ENCODE measurements around the gene ELP4.
"Not testable (repeated sequence)": the region's sequence is repeated elsewhere in the genome, so short reads cannot be mapped to it uniquely, and the experiment has no call there.

ELP4 gene

GRCh38 chr11:31714840-31715239, 205.3 kb downstream of the ELP4 start:
- no peak for DNase-seq

DNA sequence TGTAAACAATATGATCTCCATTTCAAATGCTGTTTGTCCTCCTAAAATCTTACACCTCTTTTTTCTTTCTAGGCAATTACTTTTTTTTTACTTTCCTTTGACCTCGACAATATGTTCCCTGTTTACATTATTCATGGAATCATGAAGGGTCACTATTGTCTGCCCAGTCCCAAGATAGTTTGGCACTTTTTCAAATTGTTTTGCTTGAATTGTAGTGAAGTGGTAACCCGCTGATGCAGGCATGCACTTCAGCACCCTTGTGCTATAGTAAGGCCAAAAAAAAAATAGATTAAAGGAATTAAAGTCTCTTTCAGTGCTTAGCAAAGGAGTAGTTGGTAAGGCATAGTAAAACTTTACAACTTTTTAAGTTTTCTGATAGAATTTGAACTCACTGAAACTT, 210.7 kb downstream of the ELP4 start:
- DNase-seq: no peak

- DNase-seq: no peak
Observed at GRCh38 chr11:31720671-31721365, 211.3 kb downstream of the ELP4 start.

DNA sequence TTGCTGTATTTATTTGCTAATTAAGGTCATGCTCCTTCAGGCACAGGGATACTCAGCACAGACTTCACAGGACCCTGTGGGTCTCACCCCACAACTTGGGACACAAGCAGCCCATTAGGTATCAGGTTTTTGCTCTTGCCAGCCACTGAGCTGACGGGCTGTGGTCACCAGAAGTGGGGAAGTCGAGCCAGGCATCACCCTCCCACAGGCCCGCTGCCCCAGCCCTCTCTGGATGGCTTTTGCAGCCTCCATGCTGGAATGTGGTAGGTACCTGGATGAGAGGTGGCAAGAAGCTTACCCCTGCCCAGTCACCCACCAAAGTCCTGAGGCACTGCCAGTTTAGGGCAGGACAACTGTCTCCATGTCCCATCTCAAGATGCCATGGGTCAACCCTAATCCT, 213.2 kb downstream of the ELP4 start:
- no peak for DNase-seq

GRCh38 chr11:31725176-31725575, 215.6 kb downstream of the ELP4 start:
- no peak for DNase-seq

DNA sequence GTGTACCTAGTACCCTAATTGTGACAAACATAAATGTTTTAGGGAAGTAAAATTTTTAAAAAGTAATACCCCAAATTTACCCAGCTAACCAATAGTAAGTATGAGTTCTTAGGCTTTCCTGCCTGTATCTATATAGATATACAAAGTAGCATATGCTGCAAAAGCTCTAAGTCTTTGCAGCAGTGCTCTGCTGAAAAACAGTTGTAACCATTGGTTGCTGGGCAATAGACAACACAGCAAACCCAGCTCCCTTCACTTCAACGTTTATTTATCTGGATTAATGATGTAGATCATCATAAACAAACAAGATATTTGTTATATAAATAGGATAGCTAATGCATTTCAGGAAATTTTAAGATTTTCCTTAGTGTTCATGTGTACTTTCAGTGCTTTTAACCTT, 218.9 kb downstream of the ELP4 start:
- no peak for DNase-seq

DNA sequence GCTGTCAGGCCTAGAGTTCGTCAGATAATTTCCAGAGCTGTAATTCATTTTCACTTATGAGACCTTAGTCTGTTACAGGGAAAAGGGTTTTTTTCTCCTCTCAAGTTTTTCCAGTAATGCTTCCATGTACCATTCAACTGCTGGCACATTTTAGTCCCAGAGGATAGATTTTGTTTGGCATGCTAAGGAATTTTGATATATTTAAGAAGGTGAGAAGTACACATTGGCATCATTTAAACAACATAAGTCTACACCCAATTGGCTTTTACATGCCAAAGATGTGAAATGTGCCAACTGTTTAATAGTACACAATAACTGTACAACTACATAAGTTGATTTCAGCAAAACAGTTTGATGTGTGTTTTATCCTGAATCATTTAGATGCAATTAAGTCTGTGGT, 230.6 kb downstream of the ELP4 start:
- no peak for DNase-seq

- DNase-seq: not testable (repeated sequence)
Observed at GRCh38 chr11:31740731-31741368, 231.3 kb downstream of the ELP4 start.

- DNase-seq: no peak
Observed at GRCh38 chr11:31747581-31747980, 238.0 kb downstream of the ELP4 start.

DNA sequence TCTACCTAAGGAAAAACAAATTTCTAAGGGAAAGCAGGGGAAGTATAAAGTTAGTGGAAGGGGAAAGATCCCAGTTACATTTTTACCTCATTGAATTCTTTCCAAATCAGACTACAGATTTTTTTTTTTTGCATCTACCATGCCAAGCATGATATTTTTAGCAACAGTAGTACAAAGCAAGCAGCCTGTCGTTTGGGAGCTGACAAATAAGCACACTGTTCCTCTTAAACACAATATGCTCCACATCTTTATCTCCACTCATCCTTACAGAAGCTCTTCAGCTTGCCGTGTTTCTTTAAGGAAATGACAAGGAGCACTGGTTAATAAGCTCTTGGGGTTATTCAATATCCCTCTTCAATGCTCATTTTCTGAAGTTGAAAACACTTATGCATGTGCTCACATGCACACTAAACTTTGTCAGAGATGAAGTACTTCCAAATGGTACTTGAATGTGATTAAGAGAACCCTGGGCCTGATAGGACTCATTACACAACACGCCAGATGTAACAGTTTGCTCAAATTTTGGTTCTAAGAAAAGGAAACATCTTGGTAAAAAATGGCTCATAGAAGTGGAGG, 247.8 kb downstream of the ELP4 start:
- peak; percentile 100 for DNase-seq

GRCh38 chr11:31761636-31762035, 252.1 kb downstream of the ELP4 start:
- peak; percentile 39 for DNase-seq

DNA sequence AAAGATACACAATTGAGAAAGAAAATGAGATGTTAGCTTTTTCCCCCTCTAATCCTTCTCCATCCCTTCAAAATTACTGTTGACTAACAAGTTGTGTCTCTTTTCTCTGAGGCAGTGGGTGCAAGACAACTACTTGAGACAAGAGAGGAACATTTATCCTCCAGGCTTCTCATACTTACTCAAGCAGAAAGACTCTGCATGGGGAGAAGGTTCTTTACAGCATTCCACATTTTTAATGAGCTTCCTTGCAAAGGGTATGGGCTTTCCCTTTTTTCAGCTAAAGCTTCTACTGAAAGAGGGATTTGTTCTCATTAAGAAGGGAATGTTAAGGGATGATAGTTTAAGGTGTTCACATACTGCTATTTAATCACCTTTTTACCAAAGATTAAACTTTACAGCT, 253.7 kb downstream of the ELP4 start:
- DNase-seq: peak; percentile 40

DNA sequence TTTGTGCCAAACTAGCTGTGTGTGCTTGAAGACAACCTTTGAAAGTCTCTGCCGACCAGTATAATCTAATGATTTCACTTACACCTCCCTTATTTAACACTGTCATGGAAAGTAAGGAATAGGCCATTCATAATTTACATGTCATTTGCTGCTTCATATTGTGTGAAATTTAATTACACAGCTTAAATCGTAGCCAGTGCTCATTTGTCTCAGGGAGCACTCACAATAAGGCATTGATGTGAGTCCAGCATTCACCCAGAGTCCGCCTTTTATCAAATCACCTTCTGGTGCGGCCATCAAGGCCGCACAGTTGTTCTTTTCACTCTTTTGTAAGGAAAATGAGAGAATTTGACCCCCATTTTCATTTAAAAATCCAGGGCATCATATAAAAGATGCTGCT, 254.7 kb downstream of the ELP4 start:
- DNase-seq: no peak

DNA sequence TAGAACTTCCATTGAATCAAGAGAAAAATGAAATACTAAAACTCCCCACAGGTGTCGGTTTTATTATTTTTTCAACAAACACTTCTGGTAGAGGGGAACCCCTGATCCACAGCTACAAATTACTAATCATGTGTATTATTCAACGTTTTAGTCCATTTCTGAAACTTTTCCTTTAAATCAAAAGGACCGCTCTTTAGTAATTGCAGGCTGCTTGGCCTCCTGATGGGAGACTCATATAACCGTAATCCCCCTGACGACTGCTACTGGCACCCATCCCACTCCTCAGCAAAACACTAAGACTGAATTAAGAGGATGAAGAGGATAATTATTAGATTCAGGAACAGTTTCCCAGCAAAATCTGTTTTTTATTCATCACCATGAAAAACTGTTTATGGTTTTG, 255.2 kb downstream of the ELP4 start:
- peak; percentile 54 for DNase-seq

DNA sequence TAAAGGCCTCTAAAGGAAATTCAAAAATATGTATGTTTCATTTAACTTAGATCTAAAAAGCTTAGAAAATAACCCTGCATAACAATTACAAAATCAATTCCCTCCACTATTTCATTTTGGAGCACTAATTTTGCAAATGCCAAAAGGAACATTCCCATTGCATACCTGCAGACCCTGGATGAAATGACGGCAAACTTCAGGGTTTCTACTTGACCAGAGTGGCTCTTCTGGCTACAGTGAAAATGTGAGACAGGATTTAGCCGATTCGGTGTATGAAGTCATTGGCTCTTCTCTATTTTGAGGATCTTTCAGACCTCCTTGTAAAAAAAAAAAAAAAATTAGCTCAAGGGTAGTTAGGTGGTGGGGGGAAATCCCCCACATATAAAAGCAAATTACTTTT, 257.5 kb downstream of the ELP4 start:
- DNase-seq: no peak

GRCh38 chr11:31767685-31768084, 258.1 kb downstream of the ELP4 start:
- no peak for DNase-seq

DNA sequence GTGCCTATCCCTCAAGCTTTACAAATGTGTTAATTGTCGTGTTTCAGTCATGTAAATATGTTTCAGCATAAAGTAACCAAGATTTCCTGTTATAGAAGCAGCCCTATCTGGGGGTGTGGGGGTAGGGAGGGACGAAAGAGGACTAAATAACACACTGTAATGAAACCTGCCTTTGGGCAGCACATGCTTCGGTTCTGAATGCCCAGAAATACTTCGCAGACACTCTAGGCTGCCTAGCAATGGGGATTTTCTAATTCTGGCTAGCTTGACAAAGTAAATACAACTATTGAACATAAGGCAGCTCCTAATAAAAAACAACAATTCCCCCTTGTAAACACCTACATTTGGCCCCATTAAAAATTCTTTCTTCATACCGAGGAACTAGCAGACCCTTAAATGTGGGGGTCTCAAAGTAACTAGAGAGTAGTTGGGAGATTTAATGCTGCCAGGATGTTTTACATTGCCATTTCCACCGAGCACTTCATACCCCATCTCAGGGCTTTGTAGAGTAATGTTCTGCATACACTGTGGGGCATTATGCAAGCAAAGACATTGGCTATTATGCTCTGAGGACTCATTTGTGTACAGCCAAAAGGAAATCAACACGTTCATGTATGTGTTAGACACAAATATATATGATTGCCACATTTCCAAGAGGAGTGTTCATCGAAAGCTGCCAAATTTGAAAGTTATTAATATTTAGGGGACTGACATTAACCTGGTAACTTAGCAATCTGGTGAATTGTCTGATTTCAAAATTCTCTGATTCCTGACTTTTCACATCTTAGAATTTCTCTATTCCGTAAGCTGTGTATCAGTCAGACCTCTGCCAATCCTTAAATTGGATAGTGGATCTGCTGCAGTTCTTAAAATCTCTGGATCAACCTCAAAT, 259.4 kb downstream of the ELP4 start:
- DNase-seq: no peak

DNA sequence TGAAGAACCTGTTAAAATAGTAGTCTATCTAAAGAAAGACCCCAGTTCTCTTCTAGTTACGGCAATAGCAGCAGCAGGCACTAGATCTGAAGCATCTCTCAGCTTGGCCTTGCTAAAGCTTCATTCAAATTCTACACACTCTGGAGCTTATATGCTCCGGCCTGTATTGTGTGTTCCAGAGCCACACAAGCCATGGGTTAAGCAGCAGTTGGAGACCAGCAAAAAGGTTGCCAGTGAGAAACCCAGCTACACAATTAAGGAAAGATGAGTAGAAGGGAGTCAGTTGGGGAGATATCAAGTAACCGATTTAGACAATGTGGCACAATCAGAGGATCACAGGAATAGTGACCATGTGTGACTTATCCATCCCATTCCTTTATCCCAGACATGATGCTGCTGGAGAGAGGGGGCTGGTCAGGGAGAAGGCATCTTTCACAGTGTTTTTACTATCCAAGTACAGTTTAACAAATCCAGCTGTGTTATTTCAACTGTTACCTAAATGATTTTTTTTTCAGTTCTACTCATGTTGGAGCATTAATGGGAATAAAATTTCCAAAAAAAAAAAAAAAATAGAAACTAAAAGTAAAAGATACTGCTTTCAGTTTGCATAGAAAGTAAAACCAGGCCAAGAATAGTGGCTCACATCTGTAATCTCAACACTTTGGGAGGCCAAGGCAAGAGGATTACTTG, 260.6 kb downstream of the ELP4 start:
- peak; percentile 47 for DNase-seq

DNA sequence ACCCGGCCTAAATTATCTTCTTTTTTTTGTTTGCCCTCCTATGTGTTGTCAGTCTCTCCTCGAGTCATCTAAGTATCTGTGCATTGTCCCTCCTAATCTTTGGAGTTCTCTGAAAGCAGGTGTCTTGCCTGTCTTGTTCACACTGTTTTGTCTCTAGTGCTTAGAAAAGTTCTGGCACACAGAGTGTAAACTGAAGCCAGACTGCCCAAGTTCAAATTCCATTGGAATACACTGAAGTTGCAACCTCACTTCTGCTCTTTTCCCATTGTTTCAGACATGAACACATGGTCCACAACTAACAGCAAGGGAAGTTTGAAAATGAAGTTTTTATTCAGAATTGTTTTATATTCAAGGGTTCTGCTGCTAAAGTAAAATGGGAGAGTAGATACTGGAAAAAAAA, 262.8 kb downstream of the ELP4 start:
- no peak for DNase-seq

DNA sequence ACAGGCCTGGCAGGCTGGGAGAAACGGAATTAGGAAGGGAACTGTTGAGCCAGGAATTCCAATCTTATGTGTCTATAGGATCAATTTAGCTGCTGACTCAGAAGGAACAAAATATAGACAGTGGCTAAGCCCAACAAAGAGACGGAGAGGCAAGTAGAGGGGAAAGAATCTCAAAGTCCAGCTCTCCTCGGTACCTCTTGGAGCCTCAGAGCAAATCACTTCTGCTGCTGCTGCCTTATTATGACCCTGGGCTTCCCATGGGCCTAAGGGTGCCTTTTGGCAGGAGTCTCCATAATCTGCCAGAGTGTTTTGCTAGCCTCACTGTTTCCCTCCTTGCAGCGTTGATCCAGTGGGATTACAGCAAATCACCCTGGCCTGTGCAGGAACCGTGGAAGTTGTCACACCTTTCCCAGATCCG, 269.8 kb downstream of the ELP4 start:
- peak; percentile 52 for DNase-seq

DNA sequence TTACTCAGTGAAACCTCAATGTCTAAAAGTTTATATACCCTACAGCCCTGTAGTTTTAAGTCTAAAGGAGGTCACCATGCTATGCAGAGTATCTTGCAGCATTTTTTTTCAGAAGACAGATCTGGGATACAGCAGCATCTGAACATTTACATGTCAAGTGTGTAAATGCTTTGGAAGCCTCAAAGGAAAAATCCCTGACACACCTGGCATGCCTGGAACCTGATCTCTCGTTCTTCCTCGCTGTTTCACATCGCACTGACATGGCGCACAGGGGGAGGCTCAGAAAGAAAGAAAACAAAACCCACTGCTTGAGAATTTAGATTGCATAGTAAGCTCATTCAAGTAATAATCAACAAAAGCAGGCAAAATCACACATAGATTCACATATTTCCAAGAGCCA, 270.5 kb downstream of the ELP4 start:
- peak; percentile 97 for DNase-seq

- DNase-seq: peak; percentile 78
Observed at GRCh38 chr11:31780480-31780971, 271.0 kb downstream of the ELP4 start.

GRCh38 chr11:31782257-31782656, 272.7 kb downstream of the ELP4 start:
- no peak for DNase-seq
